ENCODE measurements around the gene SRP54.
"Not testable (repeated sequence)": the region's sequence is repeated elsewhere in the genome, so short reads cannot be mapped to it uniquely, and the experiment has no call there.

SRP54 gene

GRCh38 chr14:34982421-34983147, at the start of gene SRP54:
SRP54 (plus strand) TSS chr14:34982992; CDS start chr14:34996710, 13,718 bp downstream.
- peak; percentile 95 for FAIRE-seq

- no peak for FAIRE-seq
These were observed 49.5 kb upstream of the SRP54 start for GRCh38 chr14:34933301-34933700.

GRCh38 chr14:34935488-34935887, 47.3 kb upstream of the SRP54 start:
- FAIRE-seq, result no peak

GRCh38 chr14:34937442-34937841, 45.4 kb upstream of the SRP54 start:
- no peak for FAIRE-seq

- no peak for FAIRE-seq
These were observed 44.9 kb upstream of the SRP54 start for GRCh38 chr14:34937876-34938275.

GRCh38 chr14:34943506-34943905, 39.3 kb upstream of the SRP54 start:
- FAIRE-seq, result no peak

GRCh38 chr14:34944744-34945143, 38.0 kb upstream of the SRP54 start:
- no peak for FAIRE-seq

GRCh38 chr14:34946699-34947098, 36.1 kb upstream of the SRP54 start:
- no peak for FAIRE-seq

- FAIRE-seq, result no peak
These were observed 31.5 kb upstream of the SRP54 start for GRCh38 chr14:34951286-34951685.

GRCh38 chr14:34956931-34957330, 25.9 kb upstream of the SRP54 start:
- no peak for FAIRE-seq

GRCh38 chr14:34957771-34958286, 25.0 kb upstream of the SRP54 start:
- FAIRE-seq, result no peak

- FAIRE-seq, result not testable (repeated sequence)
These were observed 20.7 kb upstream of the SRP54 start for GRCh38 chr14:34962106-34962505.

GRCh38 chr14:34964977-34965764, 17.6 kb upstream of the SRP54 start:
- no peak for FAIRE-seq

- FAIRE-seq, result no peak
These were observed 16.9 kb upstream of the SRP54 start for GRCh38 chr14:34965912-34966311.

GRCh38 chr14:34966413-34966812, 16.4 kb upstream of the SRP54 start:
- FAIRE-seq, result no peak

- FAIRE-seq, result no peak
These were observed 12.1 kb upstream of the SRP54 start for GRCh38 chr14:34970665-34971064.

GRCh38 chr14:34971381-34971780, 11.4 kb upstream of the SRP54 start:
- no peak for FAIRE-seq

GRCh38 chr14:34971801-34972200, 11.0 kb upstream of the SRP54 start:
- FAIRE-seq, result no peak

- no peak for FAIRE-seq
These were observed 4.3 kb upstream of the SRP54 start for GRCh38 chr14:34978444-34978843.

GRCh38 chr14:34980337-34980900, 2.4 kb upstream of the SRP54 start:
- no peak for FAIRE-seq

GRCh38 chr14:34981743-34982420, 910 bp upstream of the SRP54 start:
- no peak for FAIRE-seq

GRCh38 chr14:34983148-34983760, 462 bp downstream of the SRP54 start:
- no peak for FAIRE-seq

- no peak for FAIRE-seq
These were observed 994 bp downstream of the SRP54 start for GRCh38 chr14:34983786-34984185.

Measured in G401.6 (cell line).